B cell (primary cell): ENCODE data around the gene HEG1. TPM values are rescaled to one million over a fixed set of nuclear protein-coding genes. Genes with fewer than 3 reads are reported as not detected.

Experiments
- ATAC-seq: fragments of 200-7000 bp; cut with Tn5 transposase; one replicate; pipeline ENCODE4 v1.10.0; 2021; ENCODE audit warnings: low read depth, mild to moderate bottlenecking, moderate number of reproducible peaks, moderate library complexity
- CTCF ChIA-PET: fragments of 350-600 bp; sonication (Branson Sonifier 250); formaldehyde crosslinking; loops from one replicate; lab custom pipeline; 2021; ENCODE audit warnings: antibody characterized with exemption, inconsistent platforms; lab: Charles Lee
- POLR2A ChIA-PET: fragments of 350-600 bp; sonication (Branson Sonifier 250); formaldehyde crosslinking; loops from one replicate; lab custom pipeline; 2021; ENCODE audit warnings: antibody characterized with exemption; lab: Charles Lee
- DNase-seq: peaks from one replicate; pipeline ENCODE4 v3.0.0; 2013
- H2AFZ ChIP-seq: 2 replicates; pipeline ENCODE4 v1.6.1; 2012; ENCODE audit warnings: mild to moderate bottlenecking, low read depth, low read length; ENCODE audit not compliant: insufficient read depth, poor library complexity, severe bottlenecking
- H3K27ac ChIP-seq, 2 donors: 1 replicate in 1 of 2; 2 replicates in 1 of 2; pipeline ENCODE4 v1.5.1; 2012 to 2013; ENCODE audit warnings: low read length in 2 of 2, mild to moderate bottlenecking in 2 of 2, moderate library complexity in 1 of 2
- H3K27me3 ChIP-seq, 4 experiments: fragments of 200-600 bp in 1 of 4; sonication (generic) in 1 of 4; replicated peaks in 1 of 4; 1 replicate in 2 of 4; 2 replicates in 2 of 4; pipeline versions ENCODE4 v1.6.1 to v1.7.0; 2013 to 2016; ENCODE audit warnings: low read length in 3 of 4, mild to moderate bottlenecking in 2 of 4, mixed read lengths in 1 of 4, moderate library complexity in 1 of 4; ENCODE audit not compliant: insufficient read depth in 4 of 4, control insufficient read depth in 3 of 4; ENCODE audit errors: control extremely low read depth in 1 of 4
- H3K36me3 ChIP-seq, 2 experiments: replicated peaks in 1 of 2; 1 replicate in 1 of 2; 2 replicates in 1 of 2; pipeline versions ENCODE4 v1.6.1 to v1.7.1; 2013; ENCODE audit warnings: low read length in 1 of 2; ENCODE audit not compliant: insufficient read depth in 2 of 2, control insufficient read depth in 1 of 2; ENCODE audit errors: control extremely low read depth in 1 of 2, extremely low read depth in 1 of 2
- H3K4me1 ChIP-seq, 2 donors: fragments of 200-600 bp in 1 of 2; sonication (generic) in 1 of 2; 1 replicate in 1 of 2; 2 replicates in 1 of 2; pipeline versions ENCODE4 v1.5.1 to v1.6.1; 2013 to 2017; ENCODE audit warnings: low read length in 2 of 2; ENCODE audit not compliant: control insufficient read depth in 2 of 2, insufficient read depth in 2 of 2
- H3K4me2 ChIP-seq: replicated peaks from 2 replicates; pipeline ENCODE3; 2012; ENCODE audit warnings: mild to moderate bottlenecking, low read depth, low read length; ENCODE audit not compliant: poor library complexity, severe bottlenecking
- H3K4me3 ChIP-seq, 5 experiments: fragments of 200-600 bp in 1 of 5; sonication (generic) in 1 of 5; 1 replicate in 3 of 5; 2 replicates in 2 of 5; pipeline versions ENCODE4 v1.5.1 to v1.7.0; 2011 to 2016; ENCODE audit warnings: low read length in 4 of 5, mild to moderate bottlenecking in 4 of 5, low read depth in 2 of 5, control low read depth in 1 of 5, moderate library complexity in 1 of 5; ENCODE audit not compliant: insufficient read depth in 1 of 5; ENCODE audit errors: control extremely low read depth in 1 of 5, extremely low read depth in 1 of 5
- H3K79me2 ChIP-seq: fragments of 200-600 bp; sonication (generic); one replicate; pipeline ENCODE4 v1.6.0; 2016; ENCODE audit warnings: low read length; ENCODE audit not compliant: control insufficient read depth, insufficient read depth
- H3K9ac ChIP-seq: fragments of 200-600 bp; sonication (generic); 2 replicates; pipeline ENCODE4 v1.6.1; 2017; ENCODE audit warnings: mild to moderate bottlenecking, low read length, moderate library complexity
- H3K9me3 ChIP-seq, 3 donors: one replicate each; pipeline versions ENCODE4 v1.6.1 to v1.7.1; 2013; ENCODE audit warnings: low read length in 2 of 3; ENCODE audit not compliant: control insufficient read depth in 2 of 3, insufficient read depth in 1 of 3; ENCODE audit errors: control extremely low read depth in 1 of 3
- H4K20me1 ChIP-seq: 2 replicates; pipeline ENCODE4 v1.6.0; 2012; ENCODE audit warnings: mild to moderate bottlenecking, low read length; ENCODE audit not compliant: insufficient read depth, control insufficient read depth, poor library complexity, severe bottlenecking
- H3K27ac Mint-ChIP-seq: one replicate; pipeline ENCODE4 v1.8.0; 2021; ENCODE audit warnings: mixed read lengths
- H3K27me3 Mint-ChIP-seq: one replicate; pipeline ENCODE4 v1.8.0; 2021; ENCODE audit warnings: mixed read lengths
- H3K4me1 Mint-ChIP-seq: one replicate; pipeline ENCODE4 v1.8.0; 2021; ENCODE audit warnings: mixed read lengths
- H3K4me3 Mint-ChIP-seq: one replicate; pipeline ENCODE4 v1.8.0; 2021; ENCODE audit warnings: mixed read lengths
- H3K9me3 Mint-ChIP-seq: one replicate; pipeline ENCODE4 v1.8.0; 2022; ENCODE audit warnings: mixed read lengths; ENCODE audit not compliant: insufficient read depth
- CTCF ChIP-seq: fragments of 200-600 bp; IDR thresholded peaks from one replicate; pipeline ENCODE4 v1.8.0; 2022; ENCODE audit warnings: antibody characterized with exemption, mild to moderate bottlenecking
- EZH2 ChIP-seq: IDR thresholded peaks from 2 replicates; pipeline ENCODE4 v1.6.1; 2012; ENCODE audit warnings: borderline replicate concordance, low read depth, mild to moderate bottlenecking, moderate library complexity, low read length; ENCODE audit not compliant: insufficient read depth, poor library complexity, severe bottlenecking
- WGBS: methylation state at CpG from one replicate; pipeline ENCODE4 v1.1.5; 2013; ENCODE audit warnings: missing lambda C conversion rate; ENCODE audit not compliant: insufficient coverage; 5-methylcytosine and 5-hydroxymethylcytosine counted together
- intact Hi-C: fragments of 100-400 bp; cut with micrococcal nuclease; formaldehyde crosslinking; loops from one replicate; pipeline ENCODE4 v1.10.0; 2022
- polyA plus RNA-seq: library from polyadenylated mRNA; depleted of rRNA; stranded (reverse); fragments of >200 nt; gene quantifications from 2 replicates; pipeline ENCODE4 v1.2.3, GENCODE V29; 2012
- total RNA-seq, 2 donors: library from RNA; stranded (reverse); fragments of 120-200 nt in 1 of 2; gene quantifications; 1 replicate in 1 of 2; 2 replicates in 1 of 2; pipeline versions ENCODE4 v1.2.3 to v1.2.4, GENCODE V29; 2013 to 2022

The HEG1 gene
- total and polyA plus RNA-seq, 2 donors (not counting 1 experiment from before 2014, with no cell fraction given), result 5.1 to 9.2 TPM

DNA sequence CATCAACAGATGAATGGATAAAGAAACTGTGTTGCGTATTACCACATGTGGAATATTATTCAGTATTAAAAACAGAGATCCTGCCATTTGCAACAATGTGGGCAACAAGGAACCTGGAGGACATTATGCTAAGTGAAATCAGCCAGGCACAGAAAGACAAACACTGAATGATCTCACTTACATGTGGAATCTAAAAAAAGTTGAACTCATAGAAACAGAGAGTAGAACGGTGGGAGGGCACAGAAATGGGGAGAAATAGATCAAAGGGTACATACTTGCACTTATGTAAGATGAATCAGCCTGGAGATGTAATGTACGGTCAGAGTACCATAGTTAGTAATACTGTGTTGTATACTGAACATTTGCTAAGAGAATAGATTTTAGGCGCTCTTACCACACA, 91.4 kb downstream of the HEG1 start:
- CTCF ChIA-PET, result no interaction called here
- no peak overlapping the region for H3K27ac Mint-ChIP-seq
- H3K4me1 ChIP-seq, result no peaks in the 10 kb centered on the region

DNA sequence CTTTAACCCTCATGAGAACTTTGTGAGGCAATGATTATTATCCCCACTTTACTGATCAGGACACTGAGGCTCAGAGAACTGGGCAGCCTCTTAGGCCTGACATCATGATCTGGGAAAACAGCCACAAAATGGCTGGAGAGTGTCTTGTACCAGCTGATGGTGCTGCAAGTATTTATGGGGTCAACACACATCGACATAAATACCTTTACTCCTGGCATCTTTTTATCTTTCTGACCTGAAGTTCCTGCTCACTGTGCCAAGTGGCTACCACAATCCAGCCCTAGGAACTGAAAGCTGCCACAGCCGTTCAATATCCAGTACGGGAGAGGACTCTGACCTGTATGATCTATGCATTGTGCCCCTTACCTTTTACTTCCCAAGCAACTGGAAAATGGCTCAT, 92.0 kb downstream of the HEG1 start:
- H3K27me3 ChIP-seq, result no peaks in the 10 kb centered on the region
- WGBS, result 57% methylated on average over 3 of the region's 3 CpGs
- no peak overlapping the region for H3K27ac ChIP-seq
- H4K20me1 ChIP-seq, result no peaks in the 10 kb centered on the region
- DNase-seq (no peak), ATAC-seq (no peak)
- CTCF ChIA-PET, result no interaction called here
- no peak for TF ChIP-seq EZH2
- no peak for TF ChIP-seq CTCF
- H3K4me1 ChIP-seq, result no peaks in the 10 kb centered on the region
- H3K4me2 ChIP-seq, result no peak overlapping the region
- Mint-ChIP-seq H3K27me3 (peaks cover 3% of the 10 kb centered on the region), H3K9me3 (no peaks in the 10 kb centered on the region), H3K27ac (no peak overlapping the region), H3K4me1 (peaks cover 5% of the 10 kb centered on the region), H3K4me3 (no peak overlapping the region)
- H3K9ac ChIP-seq, result no peak overlapping the region
- POLR2A ChIA-PET, result no interaction called here
- no peak overlapping the region for H2AFZ ChIP-seq
- H3K36me3 ChIP-seq, result no peaks in the 10 kb centered on the region
- no peaks in the 10 kb centered on the region for H3K9me3 ChIP-seq
- no peaks in the 10 kb centered on the region for H3K79me2 ChIP-seq
- H3K4me3 ChIP-seq, result no peak overlapping the region
- intact Hi-C loops, result no loop called here

More for the DNA sequence above, 91.4 kb downstream of the HEG1 start:
- no peak for DNase-seq
- intact Hi-C loops, result no loop called here
- Mint-ChIP-seq H3K4me1 (peaks cover 5% of the 10 kb centered on the region), H3K27me3 (no peaks in the 10 kb centered on the region), H3K4me3 (no peak overlapping the region), H3K9me3 (no peaks in the 10 kb centered on the region)
- Histone ChIP-seq H3K27me3 (no peaks in the 10 kb centered on the region), H3K9ac (no peak overlapping the region), H3K4me2 (no peak overlapping the region), H3K27ac (no peak overlapping the region), H3K4me3 (no peak overlapping the region), H3K36me3 (no peaks in the 10 kb centered on the region), H4K20me1 (no peaks in the 10 kb centered on the region), H2AFZ (no peak overlapping the region), H3K79me2 (no peaks in the 10 kb centered on the region), H3K9me3 (no peaks in the 10 kb centered on the region)
- ATAC-seq, result no peak
- WGBS, result 60% methylated on average over 1 of the region's 4 CpGs
- POLR2A ChIA-PET, result no interaction called here
- TF ChIP-seq EZH2 (no peak), CTCF (no peak)
